Loucy (cell line): ENCODE data around the gene CBX3.
"Not testable (repeated sequence)": the region's sequence is repeated elsewhere in the genome, so short reads cannot be mapped to it uniquely, and the experiment has no call there.

Experiments
- H2AFZ ChIP-seq: fragments of 200-600 bp; sonication (generic); 2 replicates; pipeline ENCODE4 v1.6.0; 2016; ENCODE audit warnings: antibody characterized with exemption, mild to moderate bottlenecking, low read length, moderate library complexity
- H3F3A ChIP-seq: fragments of 200-600 bp; 2 replicates; pipeline ENCODE4 v1.6.0; 2016; ENCODE audit warnings: antibody characterized with exemption, low read depth, mild to moderate bottlenecking
- H3K27me3 ChIP-seq: fragments of 200-600 bp; sonication (generic); 2 replicates; pipeline ENCODE4 v1.6.1; 2014; ENCODE audit warnings: low read length, mild to moderate bottlenecking; ENCODE audit not compliant: insufficient read depth, poor library complexity, severe bottlenecking
- H3K36me3 ChIP-seq: fragments of 200-600 bp; sonication (generic); 2 replicates; pipeline ENCODE4 v1.6.1; 2016; ENCODE audit warnings: low read length; ENCODE audit not compliant: insufficient read depth
- H3K4me1 ChIP-seq: fragments of 200-600 bp; sonication (generic); 2 replicates; pipeline ENCODE4 v1.5.1; 2014; ENCODE audit warnings: low read length, mild to moderate bottlenecking; ENCODE audit not compliant: insufficient read depth, poor library complexity, severe bottlenecking
- H3K4me2 ChIP-seq: fragments of 200-600 bp; sonication (generic); 2 replicates; pipeline ENCODE4 v1.6.0; 2014; ENCODE audit warnings: antibody characterized with exemption, low read length, low read depth, mild to moderate bottlenecking; ENCODE audit not compliant: poor library complexity, severe bottlenecking
- H3K4me3 ChIP-seq: fragments of 200-600 bp; sonication (generic); 2 replicates; pipeline ENCODE4 v1.5.1; 2014; ENCODE audit warnings: low read length, mild to moderate bottlenecking, mixed read lengths; ENCODE audit not compliant: poor library complexity, severe bottlenecking
- H3K79me2 ChIP-seq: fragments of 200-600 bp; sonication (generic); 2 replicates; pipeline ENCODE4 v1.6.1; 2014; ENCODE audit warnings: low read length; ENCODE audit not compliant: insufficient read depth
- H3K9ac ChIP-seq: fragments of 200-600 bp; sonication (generic); 2 replicates; pipeline ENCODE4 v1.6.0; 2014; ENCODE audit warnings: mild to moderate bottlenecking, low read depth, low read length, moderate library complexity; ENCODE audit not compliant: poor library complexity, severe bottlenecking
- H3K9me2 ChIP-seq: fragments of 200-600 bp; sonication (generic); replicated peaks from 2 replicates; pipeline ENCODE4 v1.6.1; 2016; ENCODE audit warnings: low read depth, low read length, mixed read lengths
- H3K9me3 ChIP-seq: fragments of 200-600 bp; sonication (generic); 2 replicates; pipeline ENCODE4 v1.6.1; 2014; ENCODE audit warnings: mild to moderate bottlenecking, antibody characterized with exemption, low read length, low read depth; ENCODE audit not compliant: insufficient read depth
- H4K20me1 ChIP-seq: fragments of 200-600 bp; sonication (generic); 2 replicates; pipeline ENCODE4 v1.6.0; 2014; ENCODE audit warnings: antibody characterized with exemption, low read length, mild to moderate bottlenecking; ENCODE audit not compliant: insufficient read depth, poor library complexity, severe bottlenecking
- CTCF ChIP-seq: fragments of 200-600 bp; sonication (generic); conservative IDR thresholded peaks from 2 replicates; pipeline ENCODE4 v1.5.1; 2014; ENCODE audit warnings: mild to moderate bottlenecking, antibody characterized with exemption, low read length
- EZH2phosphoT487 ChIP-seq: fragments of 200-600 bp; IDR thresholded peaks from 2 replicates; pipeline ENCODE4 v1.6.1; 2018; ENCODE audit warnings: antibody characterized with exemption, mild to moderate bottlenecking, moderate library complexity, borderline replicate concordance

The CBX3 gene

GRCh38 chr7:26172048-26172447, 29.5 kb upstream of the CBX3 start:
- H2AFZ ChIP-seq, result no peak overlapping the region
- no peaks in the 10 kb centered on the region for H3K79me2 ChIP-seq
- H3K4me3 ChIP-seq, result no peak overlapping the region
- H3K27me3 ChIP-seq, result no peaks in the 10 kb centered on the region
- TF ChIP-seq CTCF (no peak), EZH2phosphoT487 (no peak)
- H4K20me1 ChIP-seq, result no peaks in the 10 kb centered on the region
- peaks cover 6% of the 10 kb centered on the region for H3K4me1 ChIP-seq
- no peaks in the 10 kb centered on the region for H3K9me2 ChIP-seq
- H3K9me3 ChIP-seq, result no peaks in the 10 kb centered on the region
- no peak overlapping the region for H3K9ac ChIP-seq
- H3F3A ChIP-seq, result no peaks in the 10 kb centered on the region
- no peak overlapping the region for H3K4me2 ChIP-seq
- H3K36me3 ChIP-seq, result no peaks in the 10 kb centered on the region

GRCh38 chr7:26175903-26176302, 25.6 kb upstream of the CBX3 start:
- not testable (repeated sequence) for H3K4me3 ChIP-seq, H3K36me3 ChIP-seq, H3K79me2 ChIP-seq, H3K4me1 ChIP-seq, H4K20me1 ChIP-seq, H3K9me2 ChIP-seq, H2AFZ ChIP-seq, H3K27me3 ChIP-seq, H3K4me2 ChIP-seq, H3K9me3 ChIP-seq, H3F3A ChIP-seq, H3K9ac ChIP-seq

DNA sequence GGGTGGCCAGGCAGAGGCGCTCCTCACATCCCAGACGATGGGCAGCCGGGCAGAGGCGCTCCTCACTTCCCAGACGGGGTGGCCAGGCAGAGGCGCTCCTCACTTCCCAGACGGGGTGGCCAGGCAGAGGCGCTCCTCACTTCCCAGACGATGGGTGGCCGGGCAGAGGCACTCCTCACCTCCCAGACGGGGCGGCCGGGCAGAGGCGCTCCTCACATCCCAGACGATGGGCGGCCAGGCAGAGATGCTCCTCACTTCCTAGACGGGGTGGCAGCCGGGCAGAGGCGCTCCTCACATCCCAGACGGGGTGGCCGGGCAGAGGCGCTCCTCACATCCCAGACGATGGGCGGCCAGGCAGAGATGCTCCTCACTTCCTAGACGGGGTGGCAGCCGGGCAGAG, 24.8 kb upstream of the CBX3 start:
- H3F3A ChIP-seq, H2AFZ ChIP-seq, H3K9me2 ChIP-seq, H3K9me3 ChIP-seq, H3K27me3 ChIP-seq, H3K4me3 ChIP-seq, H3K9ac ChIP-seq, H3K79me2 ChIP-seq, H3K4me1 ChIP-seq, H3K36me3 ChIP-seq, H3K4me2 ChIP-seq, H4K20me1 ChIP-seq: not testable (repeated sequence)

GRCh38 chr7:26177269-26177668, 24.3 kb upstream of the CBX3 start:
- not testable (repeated sequence) for H3K4me2 ChIP-seq, H3K9me3 ChIP-seq, H3K27me3 ChIP-seq, H2AFZ ChIP-seq, H3K4me1 ChIP-seq, H4K20me1 ChIP-seq, H3F3A ChIP-seq, H3K36me3 ChIP-seq, H3K79me2 ChIP-seq, H3K4me3 ChIP-seq, H3K9me2 ChIP-seq, H3K9ac ChIP-seq
